WTC11 (cell line): Measurements from ENCODE around the gene HAPLN3. TPM values are rescaled to one million over a fixed set of nuclear protein-coding genes. Genes with fewer than 3 reads are reported as not detected.

Experiments
- ATAC-seq: fragments of 200-7000 bp; cut with Tn5 transposase; 2 replicates; pipeline ENCODE4 v1.10.0; 2021; ENCODE audit warnings: mild to moderate bottlenecking, moderate library complexity
- CTCF ChIA-PET: fragments of 300-600 bp; sonication (Branson Sonifier 250); formaldehyde crosslinking; loops from one replicate; lab custom pipeline; 2021; ENCODE audit warnings: antibody characterized with exemption; lab: Charles Lee
- POLR2A ChIA-PET: fragments of 350-600 bp; sonication (Branson Sonifier 250); formaldehyde crosslinking; loops from one replicate; lab custom pipeline; 2021; ENCODE audit warnings: antibody characterized with exemption; lab: Charles Lee
- DNase-seq: peaks from one replicate; pipeline ENCODE4 v3.0.0; 2021; ENCODE audit warnings: low spot score
- H3K27ac Mint-ChIP-seq: 2 replicates; pipeline ENCODE4 v1.8.0; 2021; ENCODE audit warnings: mixed read lengths
- H3K27me3 Mint-ChIP-seq: 2 replicates; pipeline ENCODE4 v1.8.0; 2021; ENCODE audit warnings: low read depth, mild to moderate bottlenecking, moderate library complexity, mixed read lengths
- H3K36me3 Mint-ChIP-seq: 2 replicates; pipeline ENCODE4 v1.8.0; 2021; ENCODE audit warnings: mixed read lengths
- H3K4me1 Mint-ChIP-seq: 2 replicates; pipeline ENCODE4 v1.8.0; 2022; ENCODE audit warnings: mixed read lengths
- H3K4me3 Mint-ChIP-seq: 2 replicates; pipeline ENCODE4 v1.8.0; 2021; ENCODE audit warnings: mild to moderate bottlenecking, moderate library complexity, mixed read lengths
- H3K9me3 Mint-ChIP-seq: 2 replicates; pipeline ENCODE4 v1.8.0; 2021; ENCODE audit warnings: mixed read lengths
- ARID4B ChIP-seq: sonication (generic); formaldehyde crosslinking; IDR thresholded peaks from 2 replicates; pipeline ENCODE4 v1.8.0; 2023; ENCODE audit warnings: missing genetic modification reagents, mild to moderate bottlenecking, borderline replicate concordance
- ATF1 ChIP-seq: sonication (generic); formaldehyde crosslinking; IDR thresholded peaks from 2 replicates; pipeline ENCODE4 v1.8.1; 2023; ENCODE audit warnings: mild to moderate bottlenecking, moderate library complexity, missing genetic modification reagents
- CREM ChIP-seq: sonication (generic); formaldehyde crosslinking; IDR thresholded peaks from 2 replicates; pipeline ENCODE4 v1.8.1; 2022; ENCODE audit warnings: mild to moderate bottlenecking, missing genetic modification reagents, moderate library complexity
- E2F1 ChIP-seq: sonication (generic); formaldehyde crosslinking; IDR thresholded peaks from 2 replicates; pipeline ENCODE4 v1.8.0; 2022; ENCODE audit warnings: mild to moderate bottlenecking, missing genetic modification reagents
- E2F5 ChIP-seq: sonication (generic); formaldehyde crosslinking; IDR thresholded peaks from 2 replicates; pipeline ENCODE4 v1.8.1; 2022; ENCODE audit warnings: mild to moderate bottlenecking, moderate library complexity, missing genetic modification reagents
- FOXP4 ChIP-seq: sonication (generic); formaldehyde crosslinking; IDR thresholded peaks from 2 replicates; pipeline ENCODE4 v1.8.0; 2022; ENCODE audit warnings: mild to moderate bottlenecking, missing genetic modification reagents
- GRHL2 ChIP-seq: fragments of 250-450 bp; sonication (Bioruptor Pico); IDR thresholded peaks from 2 replicates; pipeline ENCODE4 v1.8.0; 2022; ENCODE audit warnings: mild to moderate bottlenecking, moderate library complexity; ENCODE audit not compliant: insufficient replicate concordance, severe bottlenecking
- GTF2I ChIP-seq: fragments of 250-450 bp; sonication (Bioruptor Pico); conservative IDR thresholded peaks from 2 replicates; pipeline ENCODE4 v1.4.0; 2021; ENCODE audit warnings: mild to moderate bottlenecking
- IRF2 ChIP-seq: sonication (generic); formaldehyde crosslinking; IDR thresholded peaks from 2 replicates; pipeline ENCODE4 v1.8.0; 2022; ENCODE audit warnings: low read depth, missing genetic modification reagents, borderline replicate concordance
- NR1H2 ChIP-seq: sonication (generic); formaldehyde crosslinking; IDR thresholded peaks from 2 replicates; pipeline ENCODE4 v1.9.0; 2021; ENCODE audit warnings: mild to moderate bottlenecking, moderate library complexity, missing genetic modification reagents
- RELA ChIP-seq: sonication (generic); formaldehyde crosslinking; IDR thresholded peaks from 2 replicates; pipeline ENCODE4 v1.8.1; 2022; ENCODE audit warnings: missing genetic modification reagents, mild to moderate bottlenecking, borderline replicate concordance
- RORB ChIP-seq: fragments of 250-450 bp; sonication (Bioruptor Pico); IDR thresholded peaks from 2 replicates; pipeline ENCODE4 v1.9.0; 2021; ENCODE audit warnings: mild to moderate bottlenecking
- SP1 ChIP-seq: sonication (generic); formaldehyde crosslinking; conservative IDR thresholded peaks from 2 replicates; pipeline ENCODE4 v1.8.1; 2022; ENCODE audit warnings: missing genetic modification reagents
- TEAD1 ChIP-seq: sonication (generic); formaldehyde crosslinking; IDR thresholded peaks from 2 replicates; pipeline ENCODE4 v1.8.0; 2022; ENCODE audit warnings: mild to moderate bottlenecking, missing genetic modification reagents
- TP53 ChIP-seq: sonication (generic); formaldehyde crosslinking; IDR thresholded peaks from 2 replicates; pipeline ENCODE4 v1.8.1; 2023; ENCODE audit warnings: mild to moderate bottlenecking, missing genetic modification reagents
- ZNF121 ChIP-seq: sonication (generic); formaldehyde crosslinking; IDR thresholded peaks from 2 replicates; pipeline ENCODE4 v1.8.0; 2023; ENCODE audit warnings: missing genetic modification reagents
- ZNF281 ChIP-seq: sonication (generic); formaldehyde crosslinking; IDR thresholded peaks from 2 replicates; pipeline ENCODE4 v1.8.0; 2023; ENCODE audit warnings: mild to moderate bottlenecking, missing genetic modification reagents
- total RNA-seq: library from RNA; stranded (reverse); gene quantifications from 3 replicates; pipeline ENCODE4 v1.2.3, GENCODE V29; 2021

Gene HAPLN3
- total RNA-seq, 1 experiment from 2014 or later: 50.6 TPM

- POLR2A ChIA-PET: no interaction called here
Measured at GRCh38 chr15:88877415-88877814, 17.9 kb downstream of the HAPLN3 start.

More at GRCh38 chr15:88877415-88877814, 17.9 kb downstream of the HAPLN3 start:
- Mint-ChIP-seq H3K27ac (no peak overlapping the region), H3K4me3 (no peak overlapping the region), H3K36me3 (peaks cover 15% of the 10 kb centered on the region), H3K4me1 (peaks cover 7% of the 10 kb centered on the region), H3K9me3 (no peaks in the 10 kb centered on the region), H3K27me3 (no peaks in the 10 kb centered on the region)
- ATAC-seq (no peak), DNase-seq (no peak)
- CTCF ChIA-PET: interaction anchor here (1.8 to 2.7 kb wide), 5 partner anchors 27 to 301 kb away, joined by 3 to 19 read pairs (median 15); no protein-coding TSS in a partner anchor
- TF ChIP-seq FOXP4 (CRISPR knock-in tag): no peak
- TF ChIP-seq E2F1 (CRISPR knock-in tag): no peak
- no peak for TF ChIP-seq GTF2I (CRISPR knock-in tag)
- no peak for TF ChIP-seq ZNF281 (CRISPR knock-in tag)
- no peak for TF ChIP-seq SP1 (CRISPR knock-in tag)
- TF ChIP-seq GRHL2: no peak
- no peak for TF ChIP-seq TEAD1 (CRISPR knock-in tag)
- no peak for TF ChIP-seq IRF2
- TF ChIP-seq ARID4B (CRISPR knock-in tag): no peak
- no peak for TF ChIP-seq CREM (CRISPR knock-in tag)
- TF ChIP-seq NR1H2: no peak
- no peak for TF ChIP-seq ZNF121 (CRISPR knock-in tag)
- no peak for TF ChIP-seq RELA (CRISPR knock-in tag)
- TF ChIP-seq TP53 (CRISPR knock-in tag): no peak
- TF ChIP-seq RORB (CRISPR knock-in tag): no peak
- TF ChIP-seq ATF1: no peak
- no peak for TF ChIP-seq E2F5 (CRISPR knock-in tag)
